ENCODE measurements around the gene PDCD11.

PDCD11 gene

GRCh38 chr10:103491729-103492364, 95.4 kb downstream of the PDCD11 start:
- no peak for DNase-seq (ENCODE audit: low spot score)
- TF ChIP-seq, protein P1, sequence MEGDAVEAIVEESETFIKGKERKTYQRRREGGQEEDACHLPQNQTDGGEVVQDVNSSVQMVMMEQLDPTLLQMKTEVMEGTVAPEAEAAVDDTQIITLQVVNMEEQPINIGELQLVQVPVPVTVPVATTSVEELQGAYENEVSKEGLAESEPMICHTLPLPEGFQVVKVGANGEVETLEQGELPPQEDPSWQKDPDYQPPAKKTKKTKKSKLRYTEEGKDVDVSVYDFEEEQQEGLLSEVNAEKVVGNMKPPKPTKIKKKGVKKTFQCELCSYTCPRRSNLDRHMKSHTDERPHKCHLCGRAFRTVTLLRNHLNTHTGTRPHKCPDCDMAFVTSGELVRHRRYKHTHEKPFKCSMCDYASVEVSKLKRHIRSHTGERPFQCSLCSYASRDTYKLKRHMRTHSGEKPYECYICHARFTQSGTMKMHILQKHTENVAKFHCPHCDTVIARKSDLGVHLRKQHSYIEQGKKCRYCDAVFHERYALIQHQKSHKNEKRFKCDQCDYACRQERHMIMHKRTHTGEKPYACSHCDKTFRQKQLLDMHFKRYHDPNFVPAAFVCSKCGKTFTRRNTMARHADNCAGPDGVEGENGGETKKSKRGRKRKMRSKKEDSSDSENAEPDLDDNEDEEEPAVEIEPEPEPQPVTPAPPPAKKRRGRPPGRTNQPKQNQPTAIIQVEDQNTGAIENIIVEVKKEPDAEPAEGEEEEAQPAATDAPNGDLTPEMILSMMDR (IDR thresholded peaks at IDR 0.05; ENCODE audit: extremely low read depth, missing control alignments), result no peak

DNA sequence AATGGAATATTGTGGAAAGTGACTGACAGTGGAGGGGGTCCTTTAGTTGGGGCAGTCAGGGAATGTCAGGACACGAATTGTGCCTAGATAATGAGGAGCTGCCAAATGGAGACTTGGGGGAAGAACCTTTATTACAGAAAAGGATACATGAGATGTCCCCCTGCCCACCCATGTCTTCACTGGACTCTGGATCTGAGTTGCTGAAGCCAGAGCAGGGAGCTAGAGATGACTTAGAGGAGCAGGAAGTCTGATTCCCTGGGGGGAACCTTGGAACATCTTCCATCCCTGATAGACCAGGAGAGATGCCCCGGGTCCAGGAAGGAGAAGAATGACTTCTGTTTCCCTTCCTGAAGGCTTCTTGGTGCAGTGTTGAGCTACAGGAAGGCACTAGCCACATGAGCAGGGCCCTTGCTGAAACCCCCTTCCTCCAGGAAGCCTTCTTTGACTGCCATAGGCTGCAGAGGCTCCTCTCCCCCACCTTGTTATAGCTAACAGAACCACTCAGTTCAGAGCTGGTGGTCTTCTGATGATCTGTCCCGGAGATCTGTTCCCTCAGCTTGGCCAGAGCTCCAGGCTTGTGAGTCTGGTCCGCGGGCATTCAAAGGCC, 96.3 kb downstream of the PDCD11 start:
- TF ChIP-seq, protein P1 (IDR thresholded peaks at IDR 0.05; ENCODE audit: extremely low read depth, missing control alignments), result no peak
- no peak for DNase-seq (ENCODE audit: low spot score)

DNA sequence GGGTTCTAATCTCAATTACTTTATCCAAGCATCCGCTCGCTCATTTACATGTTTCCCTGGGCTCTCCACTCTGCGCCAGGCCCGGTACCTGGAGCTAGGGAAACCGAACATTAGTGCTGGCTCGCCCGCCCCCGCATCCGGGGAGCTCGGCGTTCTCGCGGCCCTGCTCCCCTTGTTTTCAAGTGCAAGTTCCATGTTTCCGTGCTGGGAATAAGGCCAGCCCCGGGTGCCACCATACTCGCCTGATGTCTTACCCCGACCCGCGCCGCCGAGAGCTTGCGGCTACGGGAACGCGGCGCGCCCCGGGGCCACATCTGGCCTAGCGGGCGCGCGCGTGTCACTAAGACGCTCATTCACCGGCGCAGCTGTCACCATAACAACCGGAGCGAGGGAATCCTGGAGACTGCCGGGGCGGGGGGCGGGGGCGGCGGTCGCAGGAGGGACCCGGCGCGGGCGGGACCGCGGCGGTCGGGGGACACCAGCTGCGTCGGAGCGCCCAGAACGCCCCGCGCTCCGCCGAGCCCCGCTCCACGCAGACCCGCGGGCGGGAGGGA, 97.0 kb downstream of the PDCD11 start, which contains the start of gene NEURL1:
NEURL1 (plus strand) TSS at position 344 of the 554 bp plus-strand sequence. CDS start 683 bp downstream, outside the sequence.
- DNase-seq (ENCODE audit: low spot score), result peak; percentile 44
- TF ChIP-seq, protein P1 (IDR thresholded peaks at IDR 0.05; ENCODE audit: extremely low read depth, missing control alignments), result no peak

DNA sequence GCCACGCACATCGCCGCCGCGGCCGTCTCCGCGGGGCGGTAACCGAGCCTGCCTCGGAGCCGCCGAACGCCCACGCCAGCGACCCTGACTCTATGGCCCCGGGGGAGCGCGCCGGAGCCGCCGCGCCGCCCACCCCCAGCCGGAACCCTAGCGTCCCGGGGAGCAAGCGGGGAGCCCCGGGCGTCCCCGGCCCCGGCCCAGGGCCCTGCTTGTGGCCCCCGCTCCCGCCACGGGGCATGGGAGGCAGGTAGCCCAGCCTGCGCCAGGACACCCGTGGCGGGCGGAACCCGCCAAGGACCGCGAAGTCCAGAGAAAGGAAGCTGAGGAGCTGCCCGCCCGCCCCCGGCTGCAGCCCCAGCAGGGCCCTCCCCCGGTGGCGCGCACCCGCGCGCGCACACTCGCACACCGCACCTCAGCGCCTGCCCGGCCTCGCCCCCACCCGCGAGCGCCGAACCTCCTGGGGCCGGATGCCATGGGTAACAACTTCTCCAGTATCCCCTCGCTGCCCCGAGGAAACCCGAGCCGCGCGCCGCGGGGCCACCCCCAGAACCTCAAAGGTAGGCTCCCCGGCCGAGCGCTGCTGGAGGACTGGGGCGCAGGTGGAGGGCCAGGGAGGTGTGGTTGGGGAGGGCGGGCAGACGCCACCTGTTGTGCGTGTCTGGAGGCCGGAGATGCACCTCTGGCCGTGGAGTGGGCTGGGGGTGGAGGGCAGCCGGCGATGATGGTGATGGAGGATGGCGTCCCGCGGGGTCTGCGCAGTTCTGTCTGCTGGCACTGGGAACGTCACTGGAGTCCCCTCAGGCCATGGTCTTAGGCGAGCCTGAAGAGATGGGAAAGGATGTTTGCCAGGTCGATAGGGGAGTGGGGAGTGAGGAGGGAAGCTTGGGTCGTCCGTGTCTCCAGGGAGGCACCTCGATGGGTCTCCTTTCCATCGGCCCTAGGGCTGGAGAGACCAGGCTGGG, 97.8 kb downstream of the PDCD11 start:
- peak; percentile 63 for DNase-seq (ENCODE audit: low spot score)
- TF ChIP-seq, protein P1 (IDR thresholded peaks at IDR 0.05; ENCODE audit: extremely low read depth, missing control alignments), result no peak

DNA sequence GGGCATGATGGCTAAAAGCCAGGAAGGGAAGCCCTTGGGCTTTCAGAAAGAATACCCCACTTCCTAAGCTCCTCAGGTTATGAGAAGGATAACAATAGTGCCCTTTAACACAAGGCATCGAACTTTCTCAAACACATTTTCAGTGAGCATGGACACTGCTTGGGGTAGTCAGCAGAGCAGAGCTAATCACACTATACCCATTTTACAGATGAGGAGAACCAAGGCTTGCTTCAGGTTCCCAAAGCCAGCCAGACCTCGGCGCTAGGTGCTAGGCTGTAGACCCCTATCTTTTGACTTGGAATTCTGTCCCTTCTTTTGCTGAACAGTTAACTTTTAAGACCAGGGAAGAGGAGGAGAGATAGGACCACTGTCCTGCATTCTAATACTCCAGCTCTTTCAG, 98.9 kb downstream of the PDCD11 start:
- TF ChIP-seq, protein P1 (IDR thresholded peaks at IDR 0.05; ENCODE audit: extremely low read depth, missing control alignments), result no peak
- no peak for DNase-seq (ENCODE audit: low spot score)
